IPS-18a (cell line): Measurements from ENCODE around the gene MISP.

Experiments
- H3K27ac ChIP-seq: one replicate; pipeline ENCODE4 v1.5.1; 2013; ENCODE audit warnings: low read length
- H3K27me3 ChIP-seq: one replicate; pipeline ENCODE4 v1.6.1; 2013; ENCODE audit warnings: mild to moderate bottlenecking, low read length; ENCODE audit not compliant: control insufficient read depth, insufficient read depth
- H3K36me3 ChIP-seq: one replicate; pipeline ENCODE4 v1.6.1; 2013; ENCODE audit warnings: low read depth, low read length; ENCODE audit not compliant: control insufficient read depth
- H3K4me1 ChIP-seq: one replicate; pipeline ENCODE4 v1.6.1; 2013; ENCODE audit warnings: low read depth, low read length; ENCODE audit not compliant: control insufficient read depth
- H3K4me3 ChIP-seq: one replicate; pipeline ENCODE4 v1.5.1; 2013; ENCODE audit warnings: low read length
- H3K9ac ChIP-seq: one replicate; pipeline ENCODE4 v1.6.1; 2013; ENCODE audit warnings: mild to moderate bottlenecking, low read length, moderate library complexity
- H3K9me3 ChIP-seq: one replicate; pipeline ENCODE4 v1.6.1; 2013; ENCODE audit warnings: low read depth, low read length; ENCODE audit not compliant: control insufficient read depth

MISP gene

DNA sequence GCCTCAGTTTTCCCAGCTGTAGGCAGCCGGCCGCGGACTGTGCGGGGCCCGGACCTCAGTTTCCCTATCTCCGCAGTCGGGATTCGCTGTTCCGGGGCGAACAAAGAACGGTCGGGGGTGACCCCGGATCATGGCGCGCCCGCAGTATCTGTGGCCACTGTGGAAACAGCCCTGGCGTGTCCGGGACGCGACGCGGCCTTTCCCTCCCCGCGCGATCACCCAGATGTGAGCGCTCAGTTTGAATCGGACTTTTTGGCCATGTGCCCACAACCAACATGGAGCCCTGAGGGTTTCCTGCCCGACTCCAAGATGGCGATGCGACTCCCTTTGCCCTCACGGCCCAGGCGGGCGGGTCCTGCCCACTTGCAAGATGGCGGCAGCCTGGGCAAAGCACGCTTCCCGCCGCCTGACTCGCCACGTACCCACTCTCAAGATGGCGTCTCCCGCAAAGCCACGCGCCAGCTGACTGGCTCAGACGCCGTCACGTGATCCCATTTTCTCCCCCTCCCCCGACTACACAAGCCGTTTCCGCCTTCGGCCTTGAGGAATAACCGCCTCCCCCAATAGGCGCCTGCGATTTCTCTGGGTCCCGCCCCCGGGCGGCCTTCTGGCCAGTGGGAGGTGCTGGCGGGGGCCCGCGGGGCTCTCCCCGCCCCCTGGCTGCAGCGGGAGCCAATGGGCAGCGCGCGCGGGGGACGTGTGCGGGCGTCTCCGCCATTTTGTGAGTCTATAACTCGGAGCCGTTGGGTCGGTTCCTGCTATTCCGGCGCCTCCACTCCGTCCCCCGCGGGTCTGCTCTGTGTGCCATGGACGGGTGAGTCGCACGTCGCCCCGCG lies 46.0 kb downstream of the MISP start, which contains the start of gene PTBP1:
TSS of gene PTBP1 (plus strand) at position 761 of the 836 bp plus-strand sequence. CDS start at position 807, 46 bp downstream.
- Histone ChIP-seq H3K4me1 (peaks cover 13% of the 10 kb centered on the region), H3K27me3 (no peaks in the 10 kb centered on the region), H3K9ac (peak within 1 kb of the TSS; percentile 89), H3K27ac (no peak within 1 kb of the TSS), H3K36me3 (peaks cover 26% of the 10 kb centered on the region), H3K4me3 (peak within 1 kb of the TSS; percentile 68), H3K9me3 (no peaks in the 10 kb centered on the region)

DNA sequence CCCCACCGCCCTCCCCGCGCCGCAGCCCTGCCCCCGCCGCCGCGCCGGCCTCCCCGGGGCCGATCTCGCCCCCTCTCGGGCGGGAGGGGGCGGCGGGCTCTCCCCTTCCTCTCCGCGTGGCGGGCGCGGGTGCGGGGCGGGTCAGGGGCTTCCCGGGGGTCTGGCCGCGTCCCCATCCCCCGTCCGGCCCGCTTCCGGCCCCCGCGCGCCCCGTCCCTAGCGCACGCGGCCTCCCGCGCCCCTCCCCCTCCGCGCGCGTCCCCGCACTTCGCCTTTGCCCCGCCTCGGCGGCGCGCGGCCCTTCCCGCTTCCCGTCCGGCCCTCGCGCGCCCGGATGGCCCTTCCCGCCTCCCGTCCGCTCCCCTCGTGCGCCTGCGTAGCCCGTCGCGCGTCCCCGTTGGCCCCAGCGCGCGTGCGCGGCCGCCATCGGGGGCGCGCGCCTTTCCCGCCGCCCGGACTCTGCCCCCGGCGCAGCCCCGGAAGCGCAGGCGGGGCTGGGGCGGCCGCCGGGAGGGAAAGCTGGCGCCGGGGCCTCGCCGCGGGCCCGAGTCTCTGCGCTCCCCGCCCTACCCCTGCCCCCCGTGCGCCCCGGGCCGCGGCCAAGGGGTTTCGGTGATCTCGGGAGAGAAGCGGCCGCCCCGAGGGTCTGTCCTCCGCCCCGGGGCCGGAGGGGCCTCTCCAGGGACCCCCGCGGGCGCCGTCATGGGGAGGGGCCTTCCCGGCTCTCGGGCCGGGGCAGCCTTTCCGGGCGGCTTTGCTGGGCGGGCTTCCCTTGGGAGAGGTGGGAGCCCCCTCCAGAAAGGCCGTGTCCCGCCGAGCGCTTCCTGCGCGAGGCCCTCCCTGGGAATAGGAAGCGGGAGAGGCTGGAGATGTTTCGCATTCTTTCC lies 46.9 kb downstream of the MISP start:
- H3K4me1 ChIP-seq, result peaks cover 13% of the 10 kb centered on the region
- H3K27me3 ChIP-seq, result no peaks in the 10 kb centered on the region
- H3K27ac ChIP-seq, result no peak overlapping the region
- no peaks in the 10 kb centered on the region for H3K9me3 ChIP-seq
- peaks cover 30% of the 10 kb centered on the region for H3K36me3 ChIP-seq
- H3K9ac ChIP-seq, result peak overlapping the region; percentile 89
- H3K4me3 ChIP-seq, result peak overlapping the region; percentile 68

DNA sequence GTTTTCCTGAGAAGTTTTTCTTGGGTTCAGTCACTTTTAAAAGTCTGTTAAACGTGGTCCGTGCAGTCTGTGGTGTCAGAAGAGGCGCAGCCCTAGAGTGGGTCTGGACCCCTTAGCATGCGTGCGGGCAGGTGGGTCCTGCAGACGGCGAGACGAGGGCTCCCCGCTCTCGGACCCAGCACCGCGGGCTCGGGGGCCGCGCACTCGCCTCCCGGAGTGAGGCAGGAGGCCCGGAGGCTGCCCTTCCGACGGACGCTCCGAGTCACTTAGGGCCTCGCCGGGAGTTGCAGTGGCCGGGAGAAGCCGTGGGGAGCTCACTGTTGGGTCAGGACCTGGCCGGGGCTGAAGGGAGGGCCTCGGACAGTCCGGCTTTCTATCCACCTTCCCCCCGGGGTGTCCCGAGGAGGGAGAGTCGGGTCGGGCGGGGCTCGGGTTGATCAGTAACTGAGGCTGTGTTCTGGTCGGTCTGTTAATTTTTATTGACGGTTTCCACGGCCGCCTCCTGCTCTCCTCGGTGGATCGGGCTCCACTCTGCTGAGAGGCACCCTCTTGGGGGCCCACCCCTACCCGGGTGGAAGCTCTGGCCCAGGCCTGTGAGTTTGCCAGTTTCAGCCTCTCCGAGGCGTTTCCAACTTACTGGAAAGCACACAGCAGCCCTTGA lies 47.6 kb downstream of the MISP start:
- peaks cover 37% of the 10 kb centered on the region for H3K36me3 ChIP-seq
- H3K4me1 ChIP-seq, result peaks cover 13% of the 10 kb centered on the region
- H3K4me3 ChIP-seq, result peak overlapping the region; percentile 68
- H3K27ac ChIP-seq, result peak overlapping the region; percentile 67
- H3K27me3 ChIP-seq, result no peaks in the 10 kb centered on the region
- H3K9ac ChIP-seq, result peak overlapping the region; percentile 89
- H3K9me3 ChIP-seq, result no peaks in the 10 kb centered on the region

DNA sequence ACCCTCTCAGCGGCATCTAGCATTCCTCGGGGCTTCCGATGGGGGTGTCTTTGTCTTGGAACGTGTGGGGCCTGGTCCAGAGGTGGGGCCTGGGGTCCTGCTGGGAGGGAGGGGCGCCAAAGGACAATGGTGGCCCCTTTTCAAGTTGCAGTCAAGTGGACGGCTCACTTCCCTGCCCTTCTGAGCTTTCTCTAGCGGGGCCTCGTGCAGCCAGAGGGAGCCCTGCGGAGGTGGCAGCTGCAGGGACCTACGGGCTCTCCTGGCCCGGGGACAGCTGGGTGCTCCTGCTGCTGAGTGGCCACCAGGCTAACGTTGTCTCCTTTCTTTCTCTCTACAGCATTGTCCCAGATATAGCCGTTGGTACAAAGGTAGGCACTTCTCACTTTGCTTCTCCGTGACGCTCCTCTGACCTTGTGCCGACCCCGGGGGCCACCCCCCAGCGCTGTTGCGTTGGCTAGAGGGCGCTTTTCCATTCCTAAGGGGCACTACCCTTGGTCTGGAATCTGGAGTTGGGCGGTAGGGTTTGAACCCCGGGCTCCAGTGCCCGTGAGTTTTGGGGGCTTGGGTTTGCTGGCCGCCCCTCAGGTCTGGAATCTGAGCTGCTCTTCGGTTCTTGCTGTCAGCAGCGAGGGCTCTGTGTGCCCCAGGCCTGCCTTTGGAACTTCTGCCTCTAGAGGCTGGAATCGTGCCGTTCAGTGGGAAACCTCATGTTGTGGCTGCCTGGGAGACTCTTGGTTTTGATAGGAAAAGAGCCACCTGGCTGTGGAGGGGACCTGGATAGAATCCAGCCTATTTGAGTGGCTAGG lies 48.4 kb downstream of the MISP start:
- Histone ChIP-seq H3K4me3 (peak overlapping the region; percentile 68), H3K27ac (peak overlapping the region; percentile 67), H3K9ac (peak overlapping the region; percentile 89), H3K36me3 (peaks cover 44% of the 10 kb centered on the region), H3K27me3 (no peaks in the 10 kb centered on the region), H3K4me1 (peaks cover 13% of the 10 kb centered on the region), H3K9me3 (no peaks in the 10 kb centered on the region)

DNA sequence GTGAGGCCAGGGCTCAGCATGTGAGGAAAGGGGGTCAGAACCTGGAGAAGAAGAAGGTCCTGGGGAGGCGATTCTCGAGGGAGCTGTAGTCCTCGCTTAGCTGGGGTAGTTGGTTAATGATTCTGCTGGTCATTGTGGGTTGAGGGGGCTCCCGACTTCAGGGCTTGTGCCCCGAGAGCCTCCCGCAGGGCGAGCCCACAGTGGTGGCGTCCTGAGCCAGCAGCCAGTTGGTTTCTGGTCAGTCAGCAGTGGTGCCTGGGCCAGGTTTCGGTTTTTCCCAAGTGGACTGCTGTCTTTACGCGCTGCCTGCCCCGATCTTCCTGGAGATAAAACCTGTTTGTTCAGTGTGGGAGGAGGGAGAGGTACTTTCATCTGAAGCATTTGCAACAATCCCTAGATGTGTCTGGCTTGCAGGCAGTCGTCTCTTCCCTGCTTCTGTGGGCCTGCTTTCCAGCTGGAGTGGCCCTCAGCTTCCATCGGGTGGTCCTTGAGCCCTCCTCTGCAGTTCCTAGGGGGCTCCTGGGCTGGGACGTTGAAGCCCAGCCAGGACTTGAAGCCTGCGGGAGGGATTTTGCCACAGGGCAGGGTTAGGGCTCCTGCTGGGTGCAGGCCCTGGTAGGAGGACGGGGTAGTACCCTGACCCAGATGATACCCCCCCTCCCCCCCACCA lies 49.6 kb downstream of the MISP start:
- H3K9ac ChIP-seq, result no peak overlapping the region
- H3K4me1 ChIP-seq, result peaks cover 13% of the 10 kb centered on the region
- no peak overlapping the region for H3K27ac ChIP-seq
- peak overlapping the region; percentile 27 for H3K4me3 ChIP-seq
- H3K27me3 ChIP-seq, result no peaks in the 10 kb centered on the region
- H3K36me3 ChIP-seq, result peaks cover 57% of the 10 kb centered on the region
- H3K9me3 ChIP-seq, result no peaks in the 10 kb centered on the region

DNA sequence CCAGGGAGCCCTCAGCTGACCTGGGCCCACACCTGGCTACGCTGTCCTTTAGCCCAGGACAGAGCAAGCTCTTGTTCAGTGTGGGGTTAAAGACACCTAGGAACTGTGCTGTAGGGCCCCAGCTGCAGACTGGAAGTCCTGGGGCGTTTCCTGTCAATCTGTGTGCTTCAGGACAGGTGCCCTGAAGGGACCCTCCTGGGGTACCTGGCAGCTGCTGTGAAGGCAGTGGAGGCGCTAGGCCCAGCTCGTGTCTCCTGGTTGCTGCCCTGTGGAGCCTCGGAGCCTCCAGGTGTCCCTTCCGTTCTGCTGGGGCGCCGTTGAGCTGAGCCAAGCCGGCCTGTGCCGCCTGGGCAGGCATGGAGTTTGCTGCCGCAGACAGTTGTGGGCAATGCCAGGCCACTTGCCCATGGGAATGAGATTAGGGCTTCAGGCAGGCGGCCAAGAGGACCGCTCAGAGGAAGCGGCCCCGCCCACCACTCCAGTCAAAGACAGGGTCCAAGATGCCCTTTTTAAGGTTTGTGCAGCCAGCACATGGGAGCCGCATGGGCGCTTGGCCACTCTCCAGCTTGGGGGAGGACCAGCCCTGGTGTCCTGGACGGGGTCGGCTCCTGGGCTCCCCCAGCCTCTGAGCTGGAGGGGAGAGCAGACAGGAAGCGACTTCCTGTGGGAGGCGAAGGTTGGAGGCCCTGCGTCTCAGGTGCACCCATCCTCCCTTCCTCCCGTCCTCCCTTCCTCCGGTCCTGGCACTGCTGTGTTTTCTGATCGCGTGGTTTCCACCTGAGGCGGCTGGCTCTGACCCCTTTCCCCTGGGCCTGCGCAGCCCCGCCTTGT lies 50.3 kb downstream of the MISP start:
- Histone ChIP-seq H3K4me3 (no peak overlapping the region), H3K9ac (no peak overlapping the region)

DNA sequence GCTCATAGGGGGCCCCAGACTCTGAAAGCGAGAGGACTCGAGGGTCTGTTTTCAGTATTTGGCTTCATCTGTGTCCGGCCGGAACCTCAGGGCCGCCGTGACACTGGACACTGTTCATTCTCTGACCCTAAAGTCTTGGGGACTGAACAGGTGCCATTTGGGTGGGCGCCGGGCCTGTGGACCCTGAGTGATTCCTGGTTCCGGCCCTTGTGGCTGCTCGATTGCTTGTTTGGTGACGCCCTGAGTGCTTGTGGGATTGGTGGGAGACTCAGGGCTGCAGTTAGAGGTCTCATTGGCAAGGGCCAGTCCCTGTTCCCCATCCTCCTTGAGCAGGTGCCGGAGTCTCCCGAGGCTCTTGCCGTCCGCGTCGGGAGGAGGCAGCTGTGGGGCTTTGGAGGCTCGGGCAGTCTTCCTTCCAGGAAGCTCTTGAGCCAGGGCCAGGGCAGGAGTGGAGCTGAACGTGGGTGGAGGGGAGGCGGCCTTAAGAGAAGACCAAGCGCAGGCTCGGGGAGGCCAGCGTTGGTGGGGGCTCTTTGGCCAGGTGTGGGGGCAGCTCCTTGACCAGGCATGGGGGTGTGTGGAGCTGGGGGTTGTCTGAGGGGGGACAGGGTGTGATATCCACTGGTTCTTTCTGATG lies 51.1 kb downstream of the MISP start:
- Histone ChIP-seq H3K4me1 (peaks cover 13% of the 10 kb centered on the region), H3K4me3 (no peak overlapping the region), H3K36me3 (peaks cover 70% of the 10 kb centered on the region), H3K9me3 (no peaks in the 10 kb centered on the region), H3K27ac (no peak overlapping the region), H3K27me3 (no peaks in the 10 kb centered on the region), H3K9ac (no peak overlapping the region)

More for the DNA sequence above, 50.3 kb downstream of the MISP start:
- Histone ChIP-seq H3K27ac (no peak overlapping the region), H3K36me3 (peaks cover 63% of the 10 kb centered on the region), H3K9me3 (no peaks in the 10 kb centered on the region), H3K4me1 (peaks cover 13% of the 10 kb centered on the region), H3K27me3 (no peaks in the 10 kb centered on the region)

DNA sequence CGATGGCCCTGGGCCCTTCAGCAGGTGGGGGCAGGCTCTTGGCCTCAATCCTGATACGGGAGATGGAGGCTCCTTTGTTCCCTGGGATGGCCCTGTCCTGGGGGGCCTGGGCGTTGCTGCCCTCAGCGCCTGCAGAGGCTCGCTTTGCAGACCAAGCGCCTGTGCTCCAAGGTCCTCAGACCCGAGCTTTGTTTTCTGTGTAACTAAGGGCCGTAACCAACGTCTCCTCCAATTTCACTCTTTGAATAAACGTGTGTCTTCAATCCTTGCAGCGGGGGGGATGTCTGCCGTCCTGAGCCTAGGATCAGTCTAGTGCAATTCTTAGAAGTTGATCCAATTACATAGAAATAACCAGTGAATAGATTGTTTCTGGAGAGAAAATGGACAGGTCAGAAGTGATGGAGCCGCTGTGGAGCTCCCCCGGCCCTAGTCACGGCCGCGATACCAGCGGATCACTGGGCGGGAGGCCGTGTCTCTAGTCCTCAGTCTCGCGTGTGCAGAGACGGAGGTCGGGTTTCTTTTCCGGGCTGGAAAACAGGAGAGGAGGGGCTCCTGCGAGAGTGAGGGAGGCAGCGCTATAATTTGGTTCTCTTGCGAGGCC lies 51.7 kb downstream of the MISP start:
- Histone ChIP-seq H3K27ac (no peak overlapping the region), H3K4me3 (no peak overlapping the region), H3K9ac (no peak overlapping the region), H3K9me3 (no peaks in the 10 kb centered on the region), H3K36me3 (peaks cover 76% of the 10 kb centered on the region), H3K4me1 (peaks cover 13% of the 10 kb centered on the region), H3K27me3 (no peaks in the 10 kb centered on the region)

DNA sequence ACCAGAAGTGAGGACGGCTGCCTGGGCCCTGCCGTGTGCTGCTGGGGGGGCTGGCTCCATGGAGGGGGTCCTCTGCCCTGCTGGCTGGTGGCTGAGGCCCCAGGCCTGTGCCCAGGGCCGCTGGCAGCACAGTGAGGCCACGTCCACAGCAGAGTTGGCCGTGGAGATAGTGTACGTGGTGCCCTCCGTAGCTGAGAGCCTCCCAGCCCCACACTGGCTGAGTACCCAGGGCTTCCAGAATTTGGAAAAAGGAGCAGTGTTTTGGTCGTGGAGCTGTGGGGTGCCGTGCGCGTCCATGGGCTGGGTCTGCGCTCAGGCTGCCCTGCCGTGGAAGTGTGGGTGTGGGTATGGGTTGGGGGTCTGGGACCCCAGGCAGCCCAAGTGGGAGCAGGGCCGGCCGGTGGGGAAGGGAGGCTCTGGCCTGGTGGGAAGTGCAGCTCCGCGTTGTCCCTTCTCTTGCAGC lies 52.2 kb downstream of the MISP start:
- Histone ChIP-seq H3K36me3 (peaks cover 81% of the 10 kb centered on the region), H3K4me3 (no peak overlapping the region), H3K9ac (no peak overlapping the region), H3K4me1 (peaks cover 13% of the 10 kb centered on the region), H3K27ac (no peak overlapping the region), H3K27me3 (no peaks in the 10 kb centered on the region), H3K9me3 (no peaks in the 10 kb centered on the region)
